CD14-positive monocyte (primary cell): ENCODE data around the gene ABCC11. TPM values are rescaled to one million over a fixed set of nuclear protein-coding genes. Genes with fewer than 3 reads are reported as not detected.

Experiments used
- DNase-seq, 3 donors: peaks; one replicate each; pipeline ENCODE4 v3.0.0-alpha.2; 2011 to 2022
- H2AFZ ChIP-seq: 2 replicates; pipeline ENCODE4 v1.6.0; 2012; ENCODE audit warnings: mild to moderate bottlenecking, low read depth, low read length, inconsistent platforms; ENCODE audit not compliant: insufficient read depth, poor library complexity, severe bottlenecking
- H3K27ac ChIP-seq, 2 donors: 1 replicate in 1 of 2; 2 replicates in 1 of 2; pipeline ENCODE4 v1.5.1; 2012 to 2013; ENCODE audit warnings: low read length in 2 of 2, control low read depth in 1 of 2, inconsistent platforms in 1 of 2, low read depth in 1 of 2, mild to moderate bottlenecking in 1 of 2
- H3K27me3 ChIP-seq, 2 donors: one replicate each; pipeline versions ENCODE4 v1.6.0 to v1.6.1; 2011 to 2013; ENCODE audit warnings: low read length in 2 of 2; ENCODE audit not compliant: control insufficient read depth in 2 of 2, insufficient read depth in 2 of 2
- H3K36me3 ChIP-seq, 2 donors: replicated peaks in 1 of 2; 1 replicate in 1 of 2; 2 replicates in 1 of 2; pipeline versions ENCODE4 v1.5.1 to v1.6.1; 2012 to 2013; ENCODE audit warnings: low read length in 2 of 2, control low read depth in 1 of 2, inconsistent platforms in 1 of 2, mild to moderate bottlenecking in 1 of 2; ENCODE audit not compliant: insufficient read depth in 2 of 2, control insufficient read depth in 1 of 2
- H3K4me1 ChIP-seq, 2 donors: 1 replicate in 1 of 2; 2 replicates in 1 of 2; pipeline versions ENCODE4 v1.5.1 to v1.6.1; 2012 to 2013; ENCODE audit warnings: low read length in 2 of 2, control low read depth in 1 of 2, inconsistent platforms in 1 of 2, mild to moderate bottlenecking in 1 of 2, moderate library complexity in 1 of 2; ENCODE audit not compliant: insufficient read depth in 2 of 2, control insufficient read depth in 1 of 2
- H3K4me2 ChIP-seq: replicated peaks from 2 replicates; pipeline ENCODE3; 2012; ENCODE audit warnings: low read length, moderate library complexity, mild to moderate bottlenecking; ENCODE audit not compliant: poor library complexity, severe bottlenecking; ENCODE audit errors: extremely low read depth
- H3K4me3 ChIP-seq, 3 experiments: fragments of 200-600 bp in 1 of 3; sonication (generic) in 1 of 3; replicated peaks in 1 of 3; 1 replicate in 2 of 3; 2 replicates in 1 of 3; pipeline ENCODE4 v1.5.1; 2011 to 2013; ENCODE audit warnings: low read length in 3 of 3, mild to moderate bottlenecking in 3 of 3, control low read depth in 2 of 3, low read depth in 2 of 3, inconsistent platforms in 1 of 3, moderate library complexity in 1 of 3
- H3K79me2 ChIP-seq: 2 replicates; pipeline ENCODE4 v1.6.0; 2012; ENCODE audit warnings: mild to moderate bottlenecking, control low read depth, inconsistent platforms, low read length, moderate library complexity; ENCODE audit not compliant: insufficient read depth
- H3K9ac ChIP-seq: 2 replicates; pipeline ENCODE4 v1.6.0; 2017; ENCODE audit warnings: low read length, mild to moderate bottlenecking; ENCODE audit not compliant: insufficient read depth, poor library complexity, severe bottlenecking
- H3K9me3 ChIP-seq, 2 donors: replicated peaks in 1 of 2; 1 replicate in 1 of 2; 2 replicates in 1 of 2; pipeline versions ENCODE4 v1.5.1 to v1.6.1; 2012 to 2013; ENCODE audit warnings: low read length in 2 of 2, control low read depth in 1 of 2; ENCODE audit not compliant: control insufficient read depth in 1 of 2, insufficient read depth in 1 of 2
- H4K20me1 ChIP-seq: 2 replicates; pipeline ENCODE4 v1.6.0; 2012; ENCODE audit warnings: mild to moderate bottlenecking, low read length, control low read depth, moderate library complexity; ENCODE audit not compliant: insufficient read depth
- H3K27ac Mint-ChIP-seq, 7 donors: one replicate each; pipeline ENCODE4 v1.8.0; 2020; ENCODE audit warnings: mild to moderate bottlenecking in 7 of 7, mixed read lengths in 7 of 7, moderate library complexity in 6 of 7, inconsistent platforms in 2 of 7
- H3K27me3 Mint-ChIP-seq, 3 donors: one replicate each; pipeline ENCODE4 v1.8.0; 2021 to 2022; ENCODE audit warnings: low read depth in 3 of 3, mild to moderate bottlenecking in 3 of 3, mixed read lengths in 3 of 3, moderate library complexity in 3 of 3, inconsistent platforms in 1 of 3
- H3K36me3 Mint-ChIP-seq, 2 donors: one replicate each; pipeline ENCODE4 v1.8.0; 2020; ENCODE audit warnings: mixed read lengths in 2 of 2, inconsistent platforms in 1 of 2, mild to moderate bottlenecking in 1 of 2
- H3K4me1 Mint-ChIP-seq: one replicate; pipeline ENCODE4 v1.8.0; 2020; ENCODE audit warnings: mild to moderate bottlenecking, mixed read lengths
- H3K4me3 Mint-ChIP-seq, 2 donors: one replicate each; pipeline ENCODE4 v1.8.0; 2020; ENCODE audit warnings: mild to moderate bottlenecking in 2 of 2, mixed read lengths in 2 of 2, moderate library complexity in 1 of 2
- H3K9me3 Mint-ChIP-seq, 7 donors: one replicate each; pipeline ENCODE4 v1.8.0; 2020 to 2022; ENCODE audit warnings: mixed read lengths in 7 of 7, mild to moderate bottlenecking in 6 of 7, moderate library complexity in 6 of 7, inconsistent platforms in 2 of 7
- WGBS: methylation state at CpG from one replicate; pipeline ENCODE4 v1.1.5; 2013; ENCODE audit warnings: missing lambda C conversion rate; ENCODE audit not compliant: insufficient coverage; 5-methylcytosine and 5-hydroxymethylcytosine counted together
- intact Hi-C, 2 donors: fragments of 100-400 bp; cut with micrococcal nuclease; formaldehyde crosslinking; loops; one replicate each; pipeline versions ENCODE4 v1.15.0 to v1.15.1; 2023
- polyA plus RNA-seq, 3 donors: library from polyadenylated mRNA; depleted of rRNA in 1 of 3; unstranded in 2 of 3; stranded (reverse) in 1 of 3; fragments of 300-500 nt in 2 of 3; fragments of >200 nt in 1 of 3; fragmentation: Illumina TruSeq in 2 of 3; gene quantifications; 1 replicate in 2 of 3; 2 replicates in 1 of 3; pipeline ENCODE4 v1.2.3, GENCODE V29; 2012 to 2021
- TF ChIP-seq, protein P1 (sequence below): fragments of 200-600 bp; IDR thresholded peaks from one replicate; pipeline ENCODE4 v1.8.0; 2022; ENCODE audit warnings: antibody characterized with exemption, mild to moderate bottlenecking

ABCC11 gene
- polyA plus RNA-seq, 3 donors: 0.03 TPM; not detected in 2

DNA sequence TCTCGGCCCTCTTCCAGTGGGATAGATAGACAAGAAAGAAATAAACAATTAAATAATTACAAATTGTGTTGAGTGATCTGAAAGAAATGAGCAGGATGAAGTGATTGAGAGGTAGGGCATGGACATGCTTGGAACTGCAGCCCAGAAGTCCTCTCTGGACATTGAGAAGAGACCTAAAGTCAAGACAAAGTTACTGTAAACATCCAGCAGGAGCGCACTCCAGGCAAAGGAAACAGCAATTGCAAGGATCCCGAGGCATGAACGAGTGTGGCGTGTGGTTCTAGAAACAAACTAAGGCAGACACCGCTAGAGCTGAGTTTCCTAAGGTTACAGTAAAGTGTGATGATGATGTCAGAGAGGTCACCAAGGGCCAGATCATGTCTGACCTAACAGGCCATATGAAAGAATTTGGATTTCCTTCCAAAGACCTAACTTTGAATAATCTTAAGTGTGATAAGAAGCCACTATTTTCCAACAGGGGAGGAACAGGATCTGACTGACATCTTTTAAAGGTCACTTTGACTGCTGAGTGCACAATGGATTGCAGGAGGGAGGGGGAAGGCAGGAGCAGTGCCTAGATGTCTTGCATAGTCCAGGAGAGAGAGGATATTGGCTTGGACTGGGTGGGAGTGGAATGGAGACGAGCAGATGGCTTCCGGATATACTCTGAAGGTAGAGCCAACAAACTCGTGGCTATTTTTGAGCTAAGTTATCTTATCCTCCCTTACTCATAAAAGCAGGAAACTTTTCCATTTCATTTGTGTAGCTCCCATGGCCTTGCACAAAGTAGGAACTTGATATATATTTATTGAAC is 110.6 kb downstream of the ABCC11 start:
- H3K9me3 Mint-ChIP-seq: peaks cover 0 to 2% (median 0%) of the 10 kb centered on the region in 7 donors

DNA sequence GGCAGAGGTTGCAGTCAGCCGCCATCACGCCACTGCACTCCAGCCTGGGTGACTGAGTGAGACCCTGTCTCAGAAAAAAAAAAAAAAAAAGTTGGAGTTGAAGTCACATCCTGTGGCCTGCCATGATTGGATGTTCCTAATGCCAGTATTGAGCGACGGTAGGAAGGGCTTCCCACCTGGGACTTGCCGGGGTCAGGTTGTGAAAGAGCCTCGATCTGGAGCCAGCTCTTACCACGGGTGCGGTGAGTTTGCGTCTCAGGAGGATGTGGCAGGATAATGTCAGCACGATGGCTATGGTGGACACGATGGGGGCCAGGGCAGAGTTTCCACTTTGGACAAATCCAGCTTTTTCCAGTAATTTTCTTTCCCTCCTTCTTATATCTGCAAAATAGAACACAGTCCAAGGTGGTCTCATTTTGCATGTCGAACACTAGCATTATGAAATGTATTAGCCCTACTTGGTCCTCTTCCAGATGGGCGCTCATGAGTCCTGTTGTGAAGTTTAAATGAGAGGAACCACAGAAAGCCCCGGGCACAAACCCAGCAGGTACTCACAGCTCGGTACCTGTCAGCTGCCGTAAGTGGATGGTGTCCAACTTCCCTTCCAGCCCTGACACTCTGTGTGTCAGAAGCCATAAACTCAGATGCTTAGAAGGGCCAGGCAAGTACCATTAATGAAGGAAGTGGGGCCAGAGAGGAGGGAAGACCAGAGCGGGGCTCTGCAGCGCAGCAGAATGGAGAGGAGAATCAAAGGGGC is 113.7 kb downstream of the ABCC11 start:
- H3K79me2 ChIP-seq: no peaks in the 10 kb centered on the region
- no peak for DNase-seq
- H3K4me3 Mint-ChIP-seq: no peak overlapping the region
- 89% methylated on average over 16 of the region's 18 CpGs for WGBS
- no peak overlapping the region for H3K4me3 ChIP-seq
- no peak overlapping the region for H3K4me2 ChIP-seq
- H3K9me3 ChIP-seq: no peaks in the 10 kb centered on the region
- H3K36me3 ChIP-seq: no peaks in the 10 kb centered on the region
- H3K27ac Mint-ChIP-seq: peak overlapping the region in 1 of 7 donors; percentile 12
- H3K4me1 Mint-ChIP-seq: no peaks in the 10 kb centered on the region
- H3K27me3 Mint-ChIP-seq: peaks cover 6 to 16% (median 8%) of the 10 kb centered on the region in 3 donors
- TF ChIP-seq, protein P1, sequence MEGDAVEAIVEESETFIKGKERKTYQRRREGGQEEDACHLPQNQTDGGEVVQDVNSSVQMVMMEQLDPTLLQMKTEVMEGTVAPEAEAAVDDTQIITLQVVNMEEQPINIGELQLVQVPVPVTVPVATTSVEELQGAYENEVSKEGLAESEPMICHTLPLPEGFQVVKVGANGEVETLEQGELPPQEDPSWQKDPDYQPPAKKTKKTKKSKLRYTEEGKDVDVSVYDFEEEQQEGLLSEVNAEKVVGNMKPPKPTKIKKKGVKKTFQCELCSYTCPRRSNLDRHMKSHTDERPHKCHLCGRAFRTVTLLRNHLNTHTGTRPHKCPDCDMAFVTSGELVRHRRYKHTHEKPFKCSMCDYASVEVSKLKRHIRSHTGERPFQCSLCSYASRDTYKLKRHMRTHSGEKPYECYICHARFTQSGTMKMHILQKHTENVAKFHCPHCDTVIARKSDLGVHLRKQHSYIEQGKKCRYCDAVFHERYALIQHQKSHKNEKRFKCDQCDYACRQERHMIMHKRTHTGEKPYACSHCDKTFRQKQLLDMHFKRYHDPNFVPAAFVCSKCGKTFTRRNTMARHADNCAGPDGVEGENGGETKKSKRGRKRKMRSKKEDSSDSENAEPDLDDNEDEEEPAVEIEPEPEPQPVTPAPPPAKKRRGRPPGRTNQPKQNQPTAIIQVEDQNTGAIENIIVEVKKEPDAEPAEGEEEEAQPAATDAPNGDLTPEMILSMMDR: no peak
- no peaks in the 10 kb centered on the region for H3K36me3 Mint-ChIP-seq
- H3K27ac ChIP-seq: no peak overlapping the region
- no peak overlapping the region for H2AFZ ChIP-seq
- no peaks in the 10 kb centered on the region for H3K9me3 Mint-ChIP-seq
- H4K20me1 ChIP-seq: no peaks in the 10 kb centered on the region
- intact Hi-C loops: no loop called here
- H3K4me1 ChIP-seq: no peaks in the 10 kb centered on the region
- H3K27me3 ChIP-seq: no peaks in the 10 kb centered on the region
- H3K9ac ChIP-seq: no peak overlapping the region

More for the DNA sequence above, 110.6 kb downstream of the ABCC11 start:
- no peaks in the 10 kb centered on the region for H3K36me3 ChIP-seq
- H3K27me3 ChIP-seq: no peaks in the 10 kb centered on the region
- H3K27me3 Mint-ChIP-seq: peaks cover 3 to 14% (median 4%) of the 10 kb centered on the region in 3 donors
- no peak overlapping the region for H3K27ac Mint-ChIP-seq
- H3K4me1 Mint-ChIP-seq: no peaks in the 10 kb centered on the region
- TF ChIP-seq, protein P1: no peak
- H4K20me1 ChIP-seq: no peaks in the 10 kb centered on the region
- H3K9ac ChIP-seq: no peak overlapping the region
- no peaks in the 10 kb centered on the region for H3K9me3 ChIP-seq
- H2AFZ ChIP-seq: no peak overlapping the region
- WGBS: 87% methylated on average over 4 of the region's 9 CpGs
- intact Hi-C loops: no loop called here
- no peak overlapping the region for H3K27ac ChIP-seq
- H3K4me3 ChIP-seq: no peak overlapping the region
- no peak overlapping the region for H3K4me3 Mint-ChIP-seq
- H3K36me3 Mint-ChIP-seq: no peaks in the 10 kb centered on the region
- no peaks in the 10 kb centered on the region for H3K4me1 ChIP-seq
- no peak for DNase-seq
- H3K79me2 ChIP-seq: no peaks in the 10 kb centered on the region
- no peak overlapping the region for H3K4me2 ChIP-seq
